DND-41 (cell line): ENCODE results near the gene PHIP.

Source experiments
- EZH2 ChIP-seq: IDR thresholded peaks from 3 replicates; pipeline ENCODE4 v1.6.1; 2012; ENCODE audit warnings: borderline replicate concordance, low read depth, mild to moderate bottlenecking, moderate library complexity, low read length, inconsistent platforms; ENCODE audit not compliant: severe bottlenecking
- TF ChIP-seq, protein P1 (sequence below): IDR thresholded peaks from 2 replicates; pipeline ENCODE4 v1.5.1; 2012; ENCODE audit warnings: borderline replicate concordance, low read length, moderate library complexity, mild to moderate bottlenecking; ENCODE audit not compliant: poor library complexity, severe bottlenecking; ENCODE audit errors: extremely low read depth

DNA sequence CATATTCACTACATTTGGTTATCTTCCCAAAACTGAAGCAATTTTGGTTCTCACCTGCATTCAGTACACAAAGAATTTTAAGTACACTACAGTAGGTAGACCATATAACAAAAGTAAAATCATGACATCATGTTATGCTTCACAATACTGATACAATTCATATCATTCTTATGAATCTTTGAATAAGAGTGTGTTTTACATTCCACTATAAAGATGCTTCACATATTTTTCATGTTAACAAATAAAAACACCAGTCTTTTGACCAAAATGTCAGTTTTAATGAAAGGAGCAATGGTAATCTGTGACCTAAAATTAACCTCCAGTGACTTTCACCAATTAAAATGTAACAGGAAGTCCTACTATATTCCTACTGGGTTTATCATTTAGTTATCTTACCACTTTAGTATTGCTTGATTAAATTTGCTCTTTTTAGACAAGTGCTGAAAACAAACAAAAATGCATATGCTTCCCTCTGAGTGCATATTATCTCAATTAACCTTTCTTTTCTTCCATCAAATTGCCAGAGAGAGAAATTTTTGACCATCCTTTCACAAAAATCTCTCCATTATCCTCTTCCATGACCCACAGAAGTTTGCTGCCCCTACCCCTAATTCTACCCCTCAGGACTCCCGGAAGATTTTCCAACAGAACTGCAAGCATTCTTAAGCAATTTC is 49.3 kb downstream of the PHIP start:
- no peak for TF ChIP-seq EZH2
- TF ChIP-seq, protein P1, sequence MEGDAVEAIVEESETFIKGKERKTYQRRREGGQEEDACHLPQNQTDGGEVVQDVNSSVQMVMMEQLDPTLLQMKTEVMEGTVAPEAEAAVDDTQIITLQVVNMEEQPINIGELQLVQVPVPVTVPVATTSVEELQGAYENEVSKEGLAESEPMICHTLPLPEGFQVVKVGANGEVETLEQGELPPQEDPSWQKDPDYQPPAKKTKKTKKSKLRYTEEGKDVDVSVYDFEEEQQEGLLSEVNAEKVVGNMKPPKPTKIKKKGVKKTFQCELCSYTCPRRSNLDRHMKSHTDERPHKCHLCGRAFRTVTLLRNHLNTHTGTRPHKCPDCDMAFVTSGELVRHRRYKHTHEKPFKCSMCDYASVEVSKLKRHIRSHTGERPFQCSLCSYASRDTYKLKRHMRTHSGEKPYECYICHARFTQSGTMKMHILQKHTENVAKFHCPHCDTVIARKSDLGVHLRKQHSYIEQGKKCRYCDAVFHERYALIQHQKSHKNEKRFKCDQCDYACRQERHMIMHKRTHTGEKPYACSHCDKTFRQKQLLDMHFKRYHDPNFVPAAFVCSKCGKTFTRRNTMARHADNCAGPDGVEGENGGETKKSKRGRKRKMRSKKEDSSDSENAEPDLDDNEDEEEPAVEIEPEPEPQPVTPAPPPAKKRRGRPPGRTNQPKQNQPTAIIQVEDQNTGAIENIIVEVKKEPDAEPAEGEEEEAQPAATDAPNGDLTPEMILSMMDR, result no peak
